ENCODE data around the gene B4GALT5.

The B4GALT5 gene

DNA sequence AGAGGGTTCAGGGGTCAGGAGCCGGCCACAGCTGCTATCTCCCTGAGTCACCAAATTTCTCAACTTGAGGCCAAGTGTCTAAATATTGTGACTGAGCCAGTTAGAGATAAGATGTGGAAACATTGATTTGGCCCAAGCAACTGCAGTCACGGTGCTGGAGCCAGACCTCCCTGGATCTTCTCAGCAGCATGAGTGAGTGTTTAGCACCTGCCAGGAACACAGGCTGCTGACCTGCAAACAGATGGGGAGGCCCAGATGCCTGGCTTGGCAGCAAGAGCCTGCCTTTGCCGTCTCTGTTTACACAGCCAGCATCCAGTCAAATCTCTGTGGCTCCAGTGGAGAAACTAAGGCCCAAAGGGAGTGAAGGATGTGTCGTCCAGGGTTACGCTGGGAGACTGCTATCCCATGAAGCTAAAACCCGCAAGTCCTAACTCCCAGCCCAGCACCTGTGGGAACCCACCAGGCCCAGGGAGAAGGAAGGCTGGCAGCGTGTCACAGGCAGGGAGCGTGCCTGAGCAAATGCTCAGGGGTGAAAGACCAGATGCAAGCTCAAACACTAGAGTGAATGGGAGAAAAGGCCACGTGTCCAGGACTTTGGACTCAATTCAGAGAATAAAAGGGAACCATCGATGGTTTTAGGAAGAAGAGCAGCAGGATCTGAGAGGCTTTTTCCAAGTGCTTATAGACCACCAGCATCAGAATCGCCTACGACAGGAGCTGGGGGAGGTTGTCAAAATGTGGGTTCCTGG, 129.8 kb downstream of the B4GALT5 start:
- DNase-seq (ENCODE audit: low spot score), result no peak

- DNase-seq (ENCODE audit: low spot score), result no peak
Observed at GRCh38 chr20:49583343-49583668, 130.4 kb downstream of the B4GALT5 start.
